K562 (cell line): ENCODE data around the gene ATIC. TPM values are rescaled to one million over a fixed set of nuclear protein-coding genes. Genes with fewer than 3 reads are reported as not detected.

Experiments used
- BDP1 ChIP-seq: IDR thresholded peaks from 3 replicates; pipeline ENCODE4 v1.6.1; 2011; ENCODE audit not compliant: insufficient read length, insufficient read depth
- C11orf30 ChIP-seq: fragments of 450-650 bp; IDR thresholded peaks from 2 replicates; pipeline ENCODE4 v1.6.1; 2016; ENCODE audit warnings: low read depth, mild to moderate bottlenecking
- CCNT2 ChIP-seq: IDR thresholded peaks from 2 replicates; pipeline ENCODE4 v1.6.1; 2011; ENCODE audit warnings: borderline replicate concordance, low read depth, mild to moderate bottlenecking, moderate library complexity, mixed read lengths, low read length; ENCODE audit not compliant: insufficient read length; ENCODE audit errors: extremely low read depth
- ESRRA ChIP-seq: fragments of 450-650 bp; IDR thresholded peaks from 2 replicates; pipeline ENCODE4 v1.6.1; 2014; ENCODE audit warnings: low read depth, mild to moderate bottlenecking, moderate library complexity, borderline replicate concordance
- ESRRB ChIP-seq: fragments of 250-450 bp; sonication (Bioruptor Pico); IDR thresholded peaks from 2 replicates; pipeline ENCODE4 v1.5.0; 2020; ENCODE audit warnings: mild to moderate bottlenecking, moderate library complexity, borderline replicate concordance
- FOXK1 ChIP-seq: sonication (generic); formaldehyde crosslinking; IDR thresholded peaks from 2 replicates; pipeline ENCODE4 v1.8.0; 2022; ENCODE audit warnings: missing genetic modification reagents, mild to moderate bottlenecking, borderline replicate concordance
- JUNB ChIP-seq: fragments of 450-650 bp; formaldehyde crosslinking; conservative IDR thresholded peaks from 2 replicates; pipeline ENCODE4 v1.4.0; 2020; ENCODE audit warnings: mild to moderate bottlenecking
- MYNN ChIP-seq, 2 experiments: sonication (generic); formaldehyde crosslinking in 1 of 2; IDR thresholded peaks; 2 replicates each; pipeline versions ENCODE4 v1.5.0 to v1.6.1; 2016 to 2020; ENCODE audit warnings: antibody characterized with exemption in 1 of 2, missing genetic modification reagents in 1 of 2
- SIN3B ChIP-seq: fragments of 450-650 bp; IDR thresholded peaks from 2 replicates; pipeline ENCODE4 v1.6.1; 2017; ENCODE audit warnings: low read depth, mild to moderate bottlenecking, moderate library complexity
- SRSF9 ChIP-seq: fragments of 200-400 bp; formaldehyde crosslinking; IDR thresholded peaks from 2 replicates; pipeline ENCODE4 v1.6.1; 2017; ENCODE audit warnings: low read depth, low read length, borderline replicate concordance
- TEAD4 ChIP-seq, 2 experiments: sonication (generic) in 1 of 2; formaldehyde crosslinking in 1 of 2; IDR thresholded peaks; 2 replicates each; pipeline versions ENCODE4 v1.6.1 to v1.8.0; 2012 to 2022; ENCODE audit warnings: borderline replicate concordance in 1 of 2, inconsistent platforms in 1 of 2, low read length in 1 of 2, mild to moderate bottlenecking in 1 of 2, missing genetic modification reagents in 1 of 2
- ZBED1 ChIP-seq: IDR thresholded peaks from 2 replicates; pipeline ENCODE4 v1.6.1; 2014
- ZNF165 ChIP-seq: fragments of 250-450 bp; sonication (Bioruptor Pico); IDR thresholded peaks from 2 replicates; pipeline ENCODE4 v1.4.0; 2020; ENCODE audit warnings: borderline replicate concordance
- ZNF347 ChIP-seq: fragments of 450-650 bp; formaldehyde crosslinking; IDR thresholded peaks from 2 replicates; pipeline ENCODE4 v1.4.0; 2020; ENCODE audit warnings: low read depth, mild to moderate bottlenecking, moderate library complexity
- polyA plus RNA-seq, 8 experiments: library from polyadenylated mRNA; depleted of rRNA in 4 of 8; stranded (reverse) in 5 of 8; unstranded in 3 of 8; fragments of >200 nt; fragmentation: Nextera tagmentation in 2 of 8; fragmentation: Illumina TruSeq in 1 of 8; extraction: Ambion mirVana in 2 of 8; extraction: Trizol in 1 of 8; gene quantifications; 2 replicates each; pipeline versions ENCODE4 v1.2.1 to v1.2.3, GENCODE V29; 2011 to 2014; ENCODE audit warnings: inconsistent platforms in 1 of 8, missing spikeins in 1 of 8
- total RNA-seq, 7 experiments: library from RNA; depleted of rRNA in 6 of 7; stranded (reverse); fragments of >200 nt in 6 of 7; fragmentation: Illumina TruSeq in 2 of 7; extraction: Trizol in 2 of 7; gene quantifications; 2 replicates each; pipeline versions ENCODE4 v1.2.1 to v1.2.3, GENCODE V29; 2011 to 2021; ENCODE audit warnings: low replicate concordance in 1 of 7
- TF ChIP-seq, protein P1 (sequence below), 2 experiments: fragments of 450-650 bp; conservative IDR thresholded peaks; 2 replicates each; pipeline ENCODE4 v1.6.1; 2017; ENCODE audit warnings: mild to moderate bottlenecking in 2 of 2, moderate library complexity in 2 of 2
- TF ChIP-seq, protein P2 (sequence below): sonication (generic); formaldehyde crosslinking; IDR thresholded peaks from 2 replicates; pipeline ENCODE4 v1.8.0; 2022; ENCODE audit warnings: mild to moderate bottlenecking, missing genetic modification reagents
- TF ChIP-seq, protein P3 (sequence below): fragments of 150-350 bp; IDR thresholded peaks from 2 replicates; pipeline ENCODE4 v1.6.1; 2014; ENCODE audit warnings: low read depth, mild to moderate bottlenecking, low read length, borderline replicate concordance
- TF ChIP-seq, protein P4 (sequence below), 3 experiments: IDR thresholded peaks in 2 of 3; conservative IDR thresholded peaks in 1 of 3; 2 replicates each; pipeline ENCODE4 v1.5.1; 2011 to 2012; ENCODE audit warnings: low read length in 3 of 3, mild to moderate bottlenecking in 3 of 3, control low read depth in 2 of 3, improper control_type of control experiment in 1 of 3, inconsistent platforms in 1 of 3, low read depth in 1 of 3, mixed read lengths in 1 of 3, moderate library complexity in 1 of 3; ENCODE audit not compliant: insufficient read depth in 2 of 3

Gene ATIC
- total and polyA plus RNA-seq, 9 of the 15 experiments (the other 6 are each of a cell fraction or from before 2014, with no cell fraction given) = 45.6 to 480 (median 212) TPM

DNA sequence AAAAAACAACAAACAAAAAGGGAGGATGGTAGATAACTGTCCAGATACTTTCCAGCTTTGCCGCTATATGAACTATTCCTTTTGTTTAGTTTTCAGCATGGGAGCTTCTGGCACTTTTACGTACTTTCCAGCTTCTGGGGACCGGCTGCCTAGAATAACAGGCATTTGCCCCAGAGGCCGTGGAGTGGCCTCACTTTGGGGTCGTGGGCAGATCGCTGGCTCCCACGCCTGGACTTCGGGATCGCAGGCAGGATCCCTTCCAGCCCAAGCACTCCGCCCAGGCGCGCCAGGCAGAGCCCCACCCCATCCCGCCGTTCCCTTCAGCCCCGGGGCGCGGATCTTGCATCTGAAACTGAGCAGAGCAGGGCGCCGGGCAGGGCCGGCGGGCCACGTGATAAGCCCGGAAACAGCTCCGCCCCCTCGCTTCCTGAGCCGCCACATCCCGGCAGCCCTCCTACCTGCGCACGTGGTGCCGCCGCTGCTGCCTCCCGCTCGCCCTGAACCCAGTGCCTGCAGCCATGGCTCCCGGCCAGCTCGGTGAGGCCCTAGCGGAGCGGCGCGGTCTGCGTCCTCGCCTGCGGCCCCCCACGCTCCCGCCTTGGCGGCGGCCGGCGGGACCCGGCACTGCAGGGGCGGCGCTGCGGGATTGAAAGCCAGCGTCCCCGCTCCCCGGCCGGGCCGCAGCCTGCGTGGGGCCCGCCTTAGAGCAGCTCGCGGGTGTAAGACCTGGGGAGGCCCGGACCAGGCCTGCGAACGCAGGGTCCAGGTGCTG lies at the start of gene ATIC (continued):
- TF ChIP-seq, protein P1, sequence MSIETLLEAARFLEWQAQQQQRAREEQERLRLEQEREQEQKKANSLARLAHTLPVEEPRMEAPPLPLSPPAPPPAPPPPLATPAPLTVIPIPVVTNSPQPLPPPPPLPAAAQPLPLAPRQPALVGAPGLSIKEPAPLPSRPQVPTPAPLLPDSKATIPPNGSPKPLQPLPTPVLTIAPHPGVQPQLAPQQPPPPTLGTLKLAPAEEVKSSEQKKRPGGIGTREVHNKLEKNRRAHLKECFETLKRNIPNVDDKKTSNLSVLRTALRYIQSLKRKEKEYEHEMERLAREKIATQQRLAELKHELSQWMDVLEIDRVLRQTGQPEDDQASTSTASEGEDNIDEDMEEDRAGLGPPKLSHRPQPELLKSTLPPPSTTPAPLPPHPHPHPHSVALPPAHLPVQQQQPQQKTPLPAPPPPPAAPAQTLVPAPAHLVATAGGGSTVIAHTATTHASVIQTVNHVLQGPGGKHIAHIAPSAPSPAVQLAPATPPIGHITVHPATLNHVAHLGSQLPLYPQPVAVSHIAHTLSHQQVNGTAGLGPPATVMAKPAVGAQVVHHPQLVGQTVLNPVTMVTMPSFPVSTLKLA (conservative IDR thresholded peaks at IDR 0.05) = peak; percentile 96 to 98
- TF ChIP-seq C11orf30 (no peak), ZBED1 (peak; percentile 60; the same call in 1 of the 2 replicates), CCNT2 (peak; percentile 78), ESRRB (CRISPR knock-in tag) (no peak), FOXK1 (no peak), ZNF347 (no peak), ZNF165 (CRISPR knock-in tag) (0 out of 2 replicates have a peak, but pooled peaks have one; percentile 14), TEAD4 (IDR thresholded peaks at IDR 0.05; ENCODE audit: low read length) (no peak), TEAD4 (CRISPR knock-in tag; IDR thresholded peaks at IDR 0.05; ENCODE audit: borderline replicate concordance) (no peak; the same call in 1 of the 2 replicates), SRSF9 (no peak), JUNB (CRISPR knock-in tag) (no peak), MYNN (IDR thresholded peaks at IDR 0.05) (no peak), MYNN (CRISPR knock-in tag; IDR thresholded peaks at IDR 0.05) (no peak), SIN3B (0 out of 2 replicates have a peak, but pooled peaks have one; percentile 25), BDP1 (no peak), ESRRA (no peak)
- TF ChIP-seq, protein P2, sequence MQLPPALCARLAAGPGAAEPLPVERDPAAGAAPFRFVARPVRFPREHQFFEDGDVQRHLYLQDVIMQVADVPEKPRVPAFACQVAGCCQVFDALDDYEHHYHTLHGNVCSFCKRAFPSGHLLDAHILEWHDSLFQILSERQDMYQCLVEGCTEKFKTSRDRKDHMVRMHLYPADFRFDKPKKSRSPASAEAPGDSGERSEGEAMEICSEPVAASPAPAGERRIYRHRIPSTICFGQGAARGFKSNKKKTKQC = peak; percentile 72; the same call in 1 of the 2 replicates
- TF ChIP-seq, protein P3, sequence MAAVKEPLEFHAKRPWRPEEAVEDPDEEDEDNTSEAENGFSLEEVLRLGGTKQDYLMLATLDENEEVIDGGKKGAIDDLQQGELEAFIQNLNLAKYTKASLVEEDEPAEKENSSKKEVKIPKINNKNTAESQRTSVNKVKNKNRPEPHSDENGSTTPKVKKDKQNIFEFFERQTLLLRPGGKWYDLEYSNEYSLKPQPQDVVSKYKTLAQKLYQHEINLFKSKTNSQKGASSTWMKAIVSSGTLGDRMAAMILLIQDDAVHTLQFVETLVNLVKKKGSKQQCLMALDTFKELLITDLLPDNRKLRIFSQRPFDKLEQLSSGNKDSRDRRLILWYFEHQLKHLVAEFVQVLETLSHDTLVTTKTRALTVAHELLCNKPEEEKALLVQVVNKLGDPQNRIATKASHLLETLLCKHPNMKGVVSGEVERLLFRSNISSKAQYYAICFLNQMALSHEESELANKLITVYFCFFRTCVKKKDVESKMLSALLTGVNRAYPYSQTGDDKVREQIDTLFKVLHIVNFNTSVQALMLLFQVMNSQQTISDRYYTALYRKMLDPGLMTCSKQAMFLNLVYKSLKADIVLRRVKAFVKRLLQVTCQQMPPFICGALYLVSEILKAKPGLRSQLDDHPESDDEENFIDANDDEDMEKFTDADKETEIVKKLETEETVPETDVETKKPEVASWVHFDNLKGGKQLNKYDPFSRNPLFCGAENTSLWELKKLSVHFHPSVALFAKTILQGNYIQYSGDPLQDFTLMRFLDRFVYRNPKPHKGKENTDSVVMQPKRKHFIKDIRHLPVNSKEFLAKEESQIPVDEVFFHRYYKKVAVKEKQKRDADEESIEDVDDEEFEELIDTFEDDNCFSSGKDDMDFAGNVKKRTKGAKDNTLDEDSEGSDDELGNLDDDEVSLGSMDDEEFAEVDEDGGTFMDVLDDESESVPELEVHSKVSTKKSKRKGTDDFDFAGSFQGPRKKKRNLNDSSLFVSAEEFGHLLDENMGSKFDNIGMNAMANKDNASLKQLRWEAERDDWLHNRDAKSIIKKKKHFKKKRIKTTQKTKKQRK = no peak
- TF ChIP-seq, protein P4, sequence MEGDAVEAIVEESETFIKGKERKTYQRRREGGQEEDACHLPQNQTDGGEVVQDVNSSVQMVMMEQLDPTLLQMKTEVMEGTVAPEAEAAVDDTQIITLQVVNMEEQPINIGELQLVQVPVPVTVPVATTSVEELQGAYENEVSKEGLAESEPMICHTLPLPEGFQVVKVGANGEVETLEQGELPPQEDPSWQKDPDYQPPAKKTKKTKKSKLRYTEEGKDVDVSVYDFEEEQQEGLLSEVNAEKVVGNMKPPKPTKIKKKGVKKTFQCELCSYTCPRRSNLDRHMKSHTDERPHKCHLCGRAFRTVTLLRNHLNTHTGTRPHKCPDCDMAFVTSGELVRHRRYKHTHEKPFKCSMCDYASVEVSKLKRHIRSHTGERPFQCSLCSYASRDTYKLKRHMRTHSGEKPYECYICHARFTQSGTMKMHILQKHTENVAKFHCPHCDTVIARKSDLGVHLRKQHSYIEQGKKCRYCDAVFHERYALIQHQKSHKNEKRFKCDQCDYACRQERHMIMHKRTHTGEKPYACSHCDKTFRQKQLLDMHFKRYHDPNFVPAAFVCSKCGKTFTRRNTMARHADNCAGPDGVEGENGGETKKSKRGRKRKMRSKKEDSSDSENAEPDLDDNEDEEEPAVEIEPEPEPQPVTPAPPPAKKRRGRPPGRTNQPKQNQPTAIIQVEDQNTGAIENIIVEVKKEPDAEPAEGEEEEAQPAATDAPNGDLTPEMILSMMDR (IDR thresholded peaks at IDR 0.05 in 2 of 3, conservative IDR thresholded peaks at IDR 0.05 in 1 of 3; ENCODE audit: insufficient read depth in 2 of 3, low read depth in 1 of 3, low read length in 3 of 3) = no peak
